GM21390 (cell line): ENCODE measurements around the gene ZCCHC4.
"Not testable (repeated sequence)": the region's sequence is repeated elsewhere in the genome, so short reads cannot be mapped to it uniquely, and the experiment has no call there.

Experiments used
- ATAC-seq: cut with Tn5 transposase; IDR thresholded peaks from one replicate; pipeline ENCODE4 v1.9.1; 2021; ENCODE audit not compliant: unreplicated experiment

Gene ZCCHC4

DNA sequence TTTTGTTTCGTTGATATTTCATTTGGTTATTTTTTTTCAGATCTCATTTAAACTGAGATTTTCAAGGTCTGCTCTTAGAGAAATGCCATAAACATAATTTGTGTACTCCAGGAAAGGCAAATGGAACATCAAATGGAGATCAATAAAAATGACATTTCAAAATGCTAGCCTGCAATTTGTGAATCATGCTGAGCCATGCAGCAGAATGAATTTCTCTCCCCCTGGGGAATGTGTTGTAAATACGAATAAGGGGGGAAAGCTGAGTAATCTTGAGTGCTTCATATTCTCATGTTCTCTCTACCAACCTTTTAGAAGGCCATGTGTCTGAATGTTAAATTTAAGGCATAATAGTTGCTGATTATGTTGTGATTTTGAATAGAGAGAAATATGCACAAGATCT, 7.8 kb downstream of the ZCCHC4 start:
- ATAC-seq, result no peak

DNA sequence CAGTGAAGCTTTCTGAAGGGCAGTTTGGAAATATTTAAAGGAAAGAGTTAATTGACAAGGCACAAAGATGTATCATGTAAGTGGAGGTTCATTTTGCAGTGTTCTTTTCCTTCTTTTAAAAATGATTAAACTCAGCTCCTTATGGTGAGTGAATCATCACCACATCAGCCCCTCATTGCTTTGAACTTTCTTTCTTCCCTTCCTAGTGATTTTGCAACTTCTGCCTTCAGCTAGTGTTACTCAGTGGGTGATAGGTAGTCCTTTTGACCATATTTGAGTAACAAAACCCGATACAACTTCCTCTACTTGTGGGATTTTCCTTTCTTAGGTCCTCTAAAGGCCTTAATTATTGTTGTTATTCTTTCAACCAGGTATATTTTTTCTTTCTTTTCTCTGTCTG, 8.2 kb downstream of the ZCCHC4 start:
- ATAC-seq, result no peak

DNA sequence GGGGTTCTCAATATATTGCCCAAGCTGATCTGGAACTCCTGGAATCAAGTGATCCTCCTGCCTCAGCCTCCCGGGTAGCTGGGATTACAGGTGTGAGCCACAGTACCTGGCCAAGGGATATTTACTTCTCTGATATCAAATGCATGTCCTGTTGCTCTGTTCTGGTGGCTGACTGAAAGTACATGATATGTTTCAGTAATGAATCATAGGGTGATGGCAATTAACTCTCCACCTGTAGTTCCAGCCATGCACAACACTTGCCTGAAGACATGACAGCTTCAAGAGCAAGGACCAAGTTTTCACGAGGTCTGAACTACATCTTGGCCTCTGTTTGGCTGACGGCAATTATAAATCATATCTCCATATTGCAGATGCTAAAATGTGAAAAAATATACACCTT, 9.1 kb downstream of the ZCCHC4 start:
- peak; percentile 51 for ATAC-seq

DNA sequence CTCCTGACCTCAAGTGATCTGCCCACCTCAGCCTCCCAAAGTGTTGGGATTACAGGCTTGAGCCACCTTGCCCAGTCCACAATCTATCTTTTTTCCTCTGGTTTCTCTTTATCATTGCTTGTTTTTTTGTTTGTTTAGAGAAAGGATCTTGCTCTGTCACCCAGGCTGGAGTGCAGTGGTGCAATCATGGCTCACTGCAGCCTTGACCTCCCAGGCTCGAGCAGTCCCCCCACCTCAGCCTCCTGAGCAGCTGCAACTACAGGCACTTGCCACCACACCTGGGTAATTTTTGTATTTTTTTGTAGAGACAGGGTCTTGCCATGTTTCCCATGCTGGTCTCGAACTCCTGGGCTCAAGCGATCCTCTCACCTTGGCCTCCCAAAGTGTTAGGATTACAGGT, 15.9 kb downstream of the ZCCHC4 start:
- ATAC-seq, result not testable (repeated sequence)

DNA sequence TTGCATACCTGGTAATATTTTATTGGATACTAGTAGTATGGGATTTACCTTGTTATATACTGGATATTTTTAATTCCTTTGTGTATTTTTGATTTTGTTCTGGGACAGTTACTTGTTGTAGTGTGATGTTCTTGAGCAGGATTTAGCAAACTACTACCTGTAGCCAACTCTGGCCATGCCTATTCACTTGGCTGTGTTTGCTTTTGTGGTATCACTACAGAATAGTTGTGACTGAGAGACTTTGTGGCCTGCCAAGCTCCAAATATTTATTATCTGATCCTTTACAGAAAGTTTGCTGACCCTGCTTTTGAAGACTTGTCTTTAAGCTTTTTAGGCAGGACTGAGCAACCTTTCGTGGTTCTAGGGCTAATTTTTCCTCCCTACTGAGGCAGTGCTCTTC, 17.8 kb downstream of the ZCCHC4 start:
- ATAC-seq, result no peak

DNA sequence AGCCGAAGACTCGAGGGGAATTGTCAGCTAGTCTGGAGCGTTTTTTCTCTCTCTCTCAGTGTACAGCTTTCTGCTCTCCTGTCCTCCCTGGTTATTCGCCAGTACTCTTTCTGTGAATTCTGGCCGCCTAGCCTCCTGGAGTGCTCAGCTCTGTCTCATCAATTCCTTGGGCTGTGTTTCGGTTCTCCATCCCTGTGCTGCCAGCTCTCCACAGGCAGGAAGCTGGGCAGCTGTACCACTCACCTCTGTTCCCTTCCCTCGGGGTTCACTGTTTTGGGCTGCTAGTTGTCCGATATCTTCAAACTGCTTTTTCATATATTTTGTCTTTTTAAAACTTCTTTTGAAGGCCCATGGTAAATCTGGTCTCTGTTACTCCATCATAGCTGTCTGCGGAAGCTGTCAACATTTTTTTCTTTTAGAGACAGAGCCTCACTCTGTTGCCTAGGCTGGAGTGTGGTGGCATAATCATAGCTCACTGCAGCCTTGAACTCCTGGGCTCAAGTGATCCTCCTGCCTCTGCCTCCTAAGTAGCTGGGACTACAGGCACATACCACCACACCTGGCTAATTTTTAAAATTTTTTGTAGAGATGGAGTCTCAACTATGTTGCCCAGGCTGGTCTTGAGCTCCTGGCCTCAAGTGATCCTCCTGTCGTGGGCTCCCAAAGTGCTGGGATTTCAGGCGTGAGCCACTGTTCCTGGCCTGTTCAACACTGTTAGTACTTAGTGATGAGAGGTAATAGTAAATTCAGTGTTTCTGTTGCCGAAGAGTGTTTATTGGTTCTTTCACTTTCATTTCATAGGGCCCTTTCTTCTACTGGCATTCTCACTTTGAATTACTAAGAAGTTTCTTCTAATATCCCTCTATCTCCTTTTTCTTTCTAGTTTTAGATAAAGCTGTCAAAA, 18.6 kb downstream of the ZCCHC4 start:
- peak; percentile 90 for ATAC-seq

DNA sequence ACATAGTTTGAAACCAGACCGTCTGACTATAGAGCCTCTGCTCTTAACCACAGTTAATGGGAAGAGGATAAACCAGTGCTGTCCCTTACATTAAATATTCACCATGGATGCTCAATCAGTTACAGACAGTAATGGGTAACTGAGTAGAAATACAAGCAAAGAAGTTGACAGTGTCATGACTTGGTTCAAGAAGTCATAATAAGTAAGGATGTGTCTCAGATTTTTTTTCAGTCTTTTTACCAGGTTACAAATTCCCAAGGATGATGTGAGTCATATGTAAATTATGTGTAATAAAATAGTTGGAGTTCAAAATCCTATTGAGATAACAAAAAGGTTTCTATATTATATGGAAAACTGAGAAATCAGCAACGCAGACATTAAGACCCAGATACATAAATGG, 31.1 kb downstream of the ZCCHC4 start:
- ATAC-seq, result no peak

DNA sequence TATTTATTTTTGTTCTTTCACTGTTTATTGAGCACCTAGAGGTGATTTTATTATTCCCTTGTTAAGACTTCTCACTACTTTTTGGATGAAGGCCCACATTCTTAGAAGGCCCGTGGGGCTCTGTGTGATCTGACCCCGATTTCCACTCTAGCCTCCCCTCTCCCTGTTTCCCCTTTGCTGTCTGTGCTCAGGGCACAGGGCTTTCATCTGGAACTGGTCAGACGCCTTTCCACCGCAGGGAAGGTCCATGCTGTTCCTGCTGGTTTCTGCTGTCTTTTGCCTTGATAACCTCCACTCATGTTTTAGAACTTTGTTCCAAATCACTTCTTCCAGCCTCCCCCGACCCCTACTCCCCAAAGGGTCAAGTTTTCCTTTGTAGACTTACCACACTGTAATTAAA, 33.2 kb downstream of the ZCCHC4 start:
- ATAC-seq, result no peak

DNA sequence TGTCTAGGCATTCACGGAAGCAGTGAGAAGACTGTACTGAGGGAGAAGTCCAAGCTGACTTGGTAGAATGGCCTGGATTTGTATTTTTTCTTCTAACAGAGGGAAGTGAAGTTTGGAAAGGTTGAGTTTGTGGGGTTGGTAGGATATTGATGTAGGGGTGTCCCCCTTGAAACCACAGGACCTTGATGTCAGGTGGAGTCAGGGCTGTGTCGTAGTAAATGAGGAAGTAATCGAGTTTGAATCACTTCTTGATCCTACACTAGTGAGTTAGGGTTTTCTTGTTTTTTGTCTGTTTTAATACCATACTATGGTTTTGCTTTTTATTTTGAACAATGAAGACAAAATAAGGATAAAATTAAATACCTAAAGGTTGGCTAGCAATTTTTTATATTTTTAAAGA, 34.3 kb downstream of the ZCCHC4 start:
- no peak for ATAC-seq

DNA sequence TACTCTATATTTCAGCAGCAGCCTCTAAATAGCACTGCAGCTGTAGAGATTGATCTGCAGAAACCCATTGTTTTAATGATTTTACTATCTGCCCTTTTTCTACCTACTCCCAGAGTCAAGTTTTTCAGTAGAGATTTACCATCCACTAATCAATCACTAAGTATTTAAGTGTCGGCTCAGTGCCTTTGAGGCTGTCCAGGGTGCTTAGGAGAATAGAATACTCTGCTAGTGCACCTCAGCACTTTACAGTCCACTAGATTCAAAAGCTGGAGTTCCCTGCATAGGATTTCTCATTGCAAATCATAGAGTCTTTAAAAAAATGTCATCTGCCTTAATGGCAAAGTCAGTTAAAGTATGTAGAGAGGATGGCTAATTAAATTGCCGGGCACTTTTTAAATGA, 34.9 kb downstream of the ZCCHC4 start:
- ATAC-seq, result no peak

DNA sequence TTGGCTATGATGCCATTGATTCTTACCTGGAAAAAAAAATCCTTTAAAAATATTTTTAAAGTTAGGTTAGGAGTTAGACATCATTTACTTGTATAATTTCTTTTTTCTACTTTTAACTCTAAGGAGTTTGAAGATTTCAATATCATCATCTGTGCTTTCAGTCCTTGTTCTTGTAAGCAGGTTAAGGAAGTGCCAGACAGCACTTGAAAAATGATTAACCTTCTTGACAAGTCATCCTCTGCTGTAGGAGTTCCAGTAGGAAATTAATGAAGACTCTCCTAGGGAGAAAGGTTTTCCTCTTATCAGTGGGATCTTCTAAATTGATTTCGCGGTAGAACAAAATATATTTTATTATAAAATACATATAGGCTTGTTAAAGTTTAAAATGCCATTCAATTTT, 35.4 kb downstream of the ZCCHC4 start:
- ATAC-seq, result no peak

DNA sequence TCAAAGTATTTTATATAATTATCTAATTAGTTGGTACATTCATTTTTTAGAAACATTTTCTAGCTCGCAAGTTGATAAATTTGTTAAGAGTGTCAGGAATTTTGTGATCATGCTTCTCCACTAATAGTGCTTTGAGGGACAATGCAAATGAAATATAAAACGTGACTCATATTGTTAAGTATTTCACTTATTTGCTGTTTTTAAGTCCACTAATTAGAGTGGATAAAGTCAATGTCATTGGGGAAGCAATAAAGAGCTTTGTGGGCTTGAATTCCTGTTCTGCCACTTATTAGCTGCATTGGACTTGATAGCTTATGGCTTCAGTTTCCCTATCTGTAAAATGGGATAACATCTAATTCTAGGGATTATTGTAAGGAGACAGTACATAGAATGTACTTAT, 38.0 kb downstream of the ZCCHC4 start:
- ATAC-seq, result no peak

DNA sequence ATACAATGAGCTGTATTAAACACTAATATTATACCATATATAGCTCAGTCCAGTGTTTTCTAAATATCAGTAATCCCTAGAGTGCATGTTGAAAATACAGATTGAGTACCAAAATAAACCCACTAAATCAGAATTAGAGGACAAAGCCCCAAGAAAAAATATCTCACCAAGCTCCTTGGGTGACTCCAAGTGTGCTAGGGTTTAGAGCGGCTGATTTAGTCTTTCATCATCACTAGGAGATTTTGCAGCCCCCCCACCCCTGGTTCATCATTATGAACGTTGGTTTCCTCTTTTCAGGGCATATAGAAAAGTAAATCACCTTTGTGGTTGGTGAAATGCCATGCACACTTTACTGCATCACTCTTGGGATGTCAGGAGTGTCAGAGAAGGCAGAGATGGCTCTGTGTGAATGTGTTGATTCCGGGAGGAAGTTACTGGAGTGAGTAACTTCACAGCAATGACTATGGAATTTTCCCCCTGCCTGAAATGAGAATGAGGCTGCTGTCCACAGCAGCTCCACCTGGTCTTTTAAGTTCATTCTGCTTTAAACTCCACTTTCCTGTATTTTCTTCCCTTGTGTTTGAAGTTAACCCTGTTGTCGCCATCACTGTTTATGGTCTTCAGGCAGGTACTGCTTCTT, 39.3 kb downstream of the ZCCHC4 start:
- ATAC-seq, result no peak

DNA sequence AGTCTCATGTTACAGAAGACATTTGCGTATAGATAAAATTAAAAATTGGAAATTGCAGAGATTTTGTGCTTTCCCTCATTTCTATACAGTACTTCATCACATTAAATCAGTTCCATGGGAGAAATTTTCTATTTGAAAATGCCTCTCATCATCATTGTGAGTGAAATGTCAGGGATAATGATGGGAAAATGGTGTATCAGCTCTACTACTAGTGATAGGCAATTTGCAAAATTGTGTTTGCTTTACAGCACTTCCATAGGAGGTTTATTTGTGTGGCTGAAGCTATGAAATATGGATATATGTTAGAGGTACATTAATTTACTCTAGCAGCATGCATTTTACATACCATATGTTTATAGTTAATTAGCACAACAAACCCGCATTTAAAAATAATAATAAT, 43.5 kb downstream of the ZCCHC4 start:
- ATAC-seq, result no peak

DNA sequence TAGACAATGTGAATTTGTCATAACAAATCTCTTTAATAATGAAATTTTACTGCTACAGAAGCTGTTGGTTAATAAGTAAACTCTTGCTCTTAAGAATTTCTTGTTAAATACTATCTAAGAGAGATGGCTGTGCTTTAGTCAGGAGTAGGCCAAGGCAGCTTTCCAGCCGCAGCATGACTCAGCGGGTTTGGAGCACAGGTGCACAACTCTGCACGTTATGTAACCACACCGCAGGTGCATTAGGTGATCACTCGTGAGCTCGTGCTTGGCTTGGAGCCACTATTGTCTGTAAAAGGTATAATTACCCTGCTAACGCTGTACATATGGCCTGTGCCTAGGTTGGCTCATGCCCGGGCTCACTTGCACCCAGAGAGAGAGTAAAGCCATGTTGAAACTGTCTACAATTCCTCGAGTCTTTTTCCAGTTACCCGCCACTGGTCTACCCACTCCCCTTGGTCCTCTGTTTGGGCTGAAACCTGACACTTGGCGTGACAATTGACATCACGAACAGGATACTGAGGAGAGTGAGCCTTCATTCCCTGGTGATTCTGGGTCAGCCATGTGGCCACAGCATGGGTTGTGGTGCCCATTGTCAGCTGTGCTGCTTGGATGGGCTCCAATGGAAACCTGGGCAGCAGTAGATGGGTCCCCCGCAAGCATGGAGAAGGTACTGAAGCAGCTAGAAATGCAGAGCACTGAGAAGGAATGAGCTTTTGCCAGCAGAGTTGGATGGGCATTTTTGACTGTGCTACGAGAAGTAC, 46.1 kb downstream of the ZCCHC4 start:
- ATAC-seq, result no peak

DNA sequence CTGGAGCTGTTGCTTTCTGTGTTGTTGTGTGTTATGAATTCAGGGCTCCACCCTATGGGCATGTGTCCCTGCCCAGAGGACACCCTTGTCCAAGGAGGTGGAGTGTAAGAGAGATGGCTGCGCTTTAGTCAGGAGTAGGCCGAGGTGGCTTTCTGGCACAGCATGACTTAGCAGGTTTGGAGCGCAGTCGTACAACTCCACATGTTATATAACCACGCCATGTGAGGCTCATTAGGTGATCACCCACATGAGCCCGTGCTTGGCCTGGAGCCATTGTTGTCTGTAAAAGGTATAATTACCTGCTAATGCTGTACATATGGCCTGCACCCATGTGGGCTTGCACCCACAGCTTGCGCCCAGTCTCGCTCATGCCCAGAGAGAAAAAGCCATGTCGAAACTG, 48.7 kb downstream of the ZCCHC4 start:
- no peak for ATAC-seq

DNA sequence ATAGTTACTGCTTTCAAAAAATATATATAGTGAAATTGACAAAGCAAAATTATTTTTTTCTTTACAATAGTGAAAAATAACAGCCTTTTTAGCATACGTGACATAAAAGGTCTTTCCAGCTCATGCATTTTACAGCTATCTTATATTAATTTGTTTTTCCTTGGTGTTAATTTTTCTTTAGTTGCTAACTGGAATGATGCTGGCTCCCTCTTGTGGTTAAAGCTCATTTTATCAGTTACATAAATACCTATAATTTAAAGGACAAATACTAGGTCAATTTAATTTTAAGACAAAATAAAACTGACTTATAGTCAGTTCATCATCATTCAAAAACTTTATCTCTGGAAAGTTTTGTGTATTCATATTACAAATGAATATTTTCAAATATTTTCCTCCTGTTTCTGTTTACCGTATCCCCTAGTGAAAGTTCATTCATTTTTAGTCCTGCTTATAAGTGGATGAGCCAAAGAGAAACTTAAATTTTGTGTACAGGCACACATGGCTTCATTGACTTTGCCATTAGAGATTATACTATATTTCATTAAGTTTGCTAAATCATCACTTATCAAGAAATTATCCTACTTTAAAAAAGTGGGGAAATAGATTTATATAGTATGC, 54.5 kb downstream of the ZCCHC4 start:
- ATAC-seq, result no peak

DNA sequence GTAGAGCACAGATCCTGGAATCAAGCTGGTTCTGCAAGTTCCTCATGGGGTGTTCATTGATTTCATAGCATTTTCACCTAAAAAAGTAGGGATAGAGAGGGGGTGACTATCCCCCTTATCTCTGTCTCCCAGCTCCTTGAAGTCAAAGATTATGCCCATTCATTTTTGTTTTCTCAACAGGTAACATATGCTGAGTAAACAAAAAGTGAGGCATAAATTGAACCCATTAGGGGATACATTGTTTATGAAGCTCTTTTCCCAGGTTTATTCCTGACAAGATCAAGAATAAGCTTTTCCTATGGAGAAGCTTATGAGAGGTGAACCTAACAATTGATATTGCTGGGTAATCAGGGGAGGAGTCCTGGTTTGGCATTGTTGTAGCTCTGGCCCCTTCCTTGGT, 55.3 kb downstream of the ZCCHC4 start:
- no peak for ATAC-seq

DNA sequence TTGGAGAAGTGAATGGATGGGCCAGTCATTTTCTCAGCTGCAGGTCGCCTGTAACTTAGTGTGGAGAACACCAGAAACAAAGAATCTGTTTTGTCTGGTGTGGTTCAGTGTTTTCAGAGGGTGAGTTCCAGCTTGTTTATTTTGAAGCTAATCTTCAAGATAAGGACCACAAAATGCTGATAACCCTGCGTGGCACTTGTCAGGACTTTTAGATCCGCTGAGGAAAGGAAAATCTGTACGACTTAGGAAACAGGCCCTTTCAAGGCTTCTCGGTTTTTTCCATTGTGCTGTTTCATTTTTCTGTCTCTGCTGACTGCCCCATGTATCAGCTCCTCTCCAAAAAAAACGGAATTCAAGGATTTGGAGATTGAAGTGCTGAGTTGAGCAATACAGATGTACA, 55.7 kb downstream of the ZCCHC4 start:
- ATAC-seq, result no peak

DNA sequence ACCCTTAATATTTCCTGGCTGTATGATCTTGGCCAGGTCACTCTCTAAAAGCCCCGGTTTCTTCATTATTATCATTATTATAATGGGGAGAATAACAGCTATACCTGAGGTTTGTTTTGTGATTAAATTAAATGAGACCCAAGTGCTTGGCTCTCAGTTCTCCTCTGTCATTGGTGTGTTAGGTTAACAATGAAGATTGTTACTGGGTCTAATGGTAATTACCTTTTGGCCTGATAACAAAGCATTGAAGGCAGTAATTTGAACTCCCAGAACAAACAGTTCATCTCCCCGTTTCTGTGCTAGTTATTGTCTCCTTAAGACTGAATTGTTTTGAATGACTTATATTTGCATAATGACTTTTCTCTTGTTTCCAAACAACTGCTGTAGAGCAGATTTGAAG, 57.7 kb downstream of the ZCCHC4 start:
- ATAC-seq, result no peak

DNA sequence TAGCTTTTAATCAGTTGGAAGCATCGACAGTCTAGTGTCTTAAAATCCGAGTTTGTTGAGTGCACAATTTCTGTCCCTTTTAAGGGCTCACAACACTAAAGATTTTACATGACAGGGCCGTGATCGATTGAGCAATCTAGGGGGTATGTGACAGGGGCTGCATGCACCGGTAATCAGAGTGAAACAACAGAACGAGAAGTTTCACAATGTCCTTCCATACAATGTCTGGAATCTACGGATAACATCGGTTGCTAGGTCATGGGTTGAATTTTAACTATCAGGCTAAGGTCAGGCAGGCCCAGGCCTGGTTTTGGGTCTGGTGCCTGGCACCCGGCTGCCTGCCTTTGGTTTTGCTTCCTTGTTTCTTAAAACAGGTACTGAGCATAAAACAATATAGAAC, 60.0 kb downstream of the ZCCHC4 start:
- not testable (repeated sequence) for ATAC-seq
